Hematopoietic multipotent progenitor cell (in vitro differentiated cells): Measurements from ENCODE around the gene REX1BD. TPM values are rescaled to one million over a fixed set of nuclear protein-coding genes. Genes with fewer than 3 reads are reported as not detected.
"Not testable (repeated sequence)": the region's sequence is repeated elsewhere in the genome, so short reads cannot be mapped to it uniquely, and the experiment has no call there.

Experiments used
- DNase-seq, 3 donors: peaks; one replicate each; pipeline ENCODE4 v3.0.0-alpha.2; 2011 to 2015; ENCODE audit warnings: low read depth in 2 of 3, low spot score in 2 of 3
- total RNA-seq: library from RNA; depleted of rRNA; stranded (reverse); fragments of >200 nt; gene quantifications from one replicate; pipeline ENCODE4 v1.2.3, GENCODE V29; 2012

Gene REX1BD
- total RNA-seq, 1 donor, result 65.4 TPM

GRCh38 chr19:18576383-18576782 is 12.2 kb upstream of the REX1BD start:
- no peak for DNase-seq

- no peak for DNase-seq
Measured at GRCh38 chr19:18577365-18577914, 11.2 kb upstream of the REX1BD start.

- DNase-seq, result no peak
Measured at GRCh38 chr19:18580311-18580710, 8.3 kb upstream of the REX1BD start.

- DNase-seq, result peak in 1 of 3 donors; percentile 22
Measured at GRCh38 chr19:18586306-18586705, 2.3 kb upstream of the REX1BD start.

- no peak for DNase-seq
Measured at GRCh38 chr19:18587561-18587960, 1.0 kb upstream of the REX1BD start.

- no peak for DNase-seq
Measured at GRCh38 chr19:18587962-18588610, 512 bp upstream of the REX1BD start.

GRCh38 chr19:18589380-18590272 is 1.0 kb downstream of the REX1BD start:
- peak; percentile 61 to 71 (median 71) for DNase-seq

- peak in 2 of 3 donors; percentile 46 to 59 for DNase-seq
Measured at GRCh38 chr19:18590273-18591272, 2.0 kb downstream of the REX1BD start.

- DNase-seq, result no peak
Measured at GRCh38 chr19:18591735-18592385, 3.3 kb downstream of the REX1BD start.

- not testable (repeated sequence) for DNase-seq
Measured at GRCh38 chr19:18592732-18593131, 4.1 kb downstream of the REX1BD start.

- no peak for DNase-seq
Measured at GRCh38 chr19:18593367-18594095, 4.9 kb downstream of the REX1BD start.

GRCh38 chr19:18594096-18594823 is 5.7 kb downstream of the REX1BD start:
- peak; percentile 66 to 84 (median 81) for DNase-seq

GRCh38 chr19:18594824-18595373 is 6.3 kb downstream of the REX1BD start:
- DNase-seq, result no peak

- no peak for DNase-seq
Measured at GRCh38 chr19:18595475-18595874, 6.9 kb downstream of the REX1BD start.

- DNase-seq, result peak in 2 of 3 donors; percentile 47 to 56
Measured at GRCh38 chr19:18596752-18597157, 8.2 kb downstream of the REX1BD start.

GRCh38 chr19:18597809-18598660 is 9.4 kb downstream of the REX1BD start:
- no peak for DNase-seq

- DNase-seq, result no peak
Measured at GRCh38 chr19:18599485-18599884, 10.9 kb downstream of the REX1BD start.
